HG03354 (cell line): ENCODE measurements around the gene CRKL.

Experiments used
- ATAC-seq: cut with Tn5 transposase; IDR thresholded peaks from one replicate; pipeline ENCODE4 v1.9.1; 2021; ENCODE audit warnings: mild to moderate bottlenecking; ENCODE audit not compliant: unreplicated experiment, poor library complexity, severe bottlenecking

CRKL gene

GRCh38 chr22:20948450-20948849, 31.2 kb downstream of the CRKL start:
- ATAC-seq = no peak

GRCh38 chr22:20948989-20949388, 31.8 kb downstream of the CRKL start:
- ATAC-seq = no peak

- ATAC-seq = no peak
Observed at GRCh38 chr22:20949698-20950183, 32.5 kb downstream of the CRKL start.

- ATAC-seq = no peak
Observed at GRCh38 chr22:20951151-20951931, 34.1 kb downstream of the CRKL start.

GRCh38 chr22:20951932-20952380, 34.7 kb downstream of the CRKL start:
- no peak for ATAC-seq

- ATAC-seq = no peak
Observed at GRCh38 chr22:20952544-20953341, 35.5 kb downstream of the CRKL start.

GRCh38 chr22:20953342-20953608, 36.1 kb downstream of the CRKL start:
- ATAC-seq = no peak

GRCh38 chr22:20953668-20954500, 36.7 kb downstream of the CRKL start:
- ATAC-seq = no peak

- no peak for ATAC-seq
Observed at GRCh38 chr22:20955548-20955947, 38.3 kb downstream of the CRKL start.

- no peak for ATAC-seq
Observed at GRCh38 chr22:20956258-20957101, 39.3 kb downstream of the CRKL start.

GRCh38 chr22:20957102-20957682, 40.0 kb downstream of the CRKL start:
- ATAC-seq = no peak

GRCh38 chr22:20957683-20958431, 40.6 kb downstream of the CRKL start:
- no peak for ATAC-seq

- ATAC-seq = no peak
Observed at GRCh38 chr22:20959578-20960461, 42.6 kb downstream of the CRKL start.

- no peak for ATAC-seq
Observed at GRCh38 chr22:20960609-20961008, 43.4 kb downstream of the CRKL start.

- no peak for ATAC-seq
Observed at GRCh38 chr22:20962491-20962945, 45.3 kb downstream of the CRKL start.

GRCh38 chr22:20963201-20964052, 46.2 kb downstream of the CRKL start:
- ATAC-seq = no peak
